ENCODE data around the gene MS4A18.
A peak's percentile ranks its signal among the peaks of the same experiment; 100 is the strongest.

MS4A18 gene

DNA sequence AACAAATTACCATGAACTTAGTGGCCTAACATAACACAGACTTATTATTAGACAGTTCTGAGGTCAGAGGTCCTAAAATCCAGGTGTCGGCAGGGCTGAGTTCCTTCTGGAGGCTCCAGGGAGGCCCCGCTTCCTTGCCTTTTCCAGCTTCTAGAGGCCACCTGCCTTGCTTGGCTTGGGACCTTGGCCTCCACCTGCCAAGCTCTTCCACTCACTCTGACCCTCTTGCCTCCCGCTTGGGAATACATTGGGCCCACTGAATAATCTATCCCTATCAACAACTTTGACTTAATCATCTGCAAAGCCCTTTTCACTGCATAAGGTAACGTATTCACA is 57.4 kb downstream of the MS4A18 start:
- no peak overlapping the region for H3K4me2 ChIP-seq (ENCODE audit: low read length)

DNA sequence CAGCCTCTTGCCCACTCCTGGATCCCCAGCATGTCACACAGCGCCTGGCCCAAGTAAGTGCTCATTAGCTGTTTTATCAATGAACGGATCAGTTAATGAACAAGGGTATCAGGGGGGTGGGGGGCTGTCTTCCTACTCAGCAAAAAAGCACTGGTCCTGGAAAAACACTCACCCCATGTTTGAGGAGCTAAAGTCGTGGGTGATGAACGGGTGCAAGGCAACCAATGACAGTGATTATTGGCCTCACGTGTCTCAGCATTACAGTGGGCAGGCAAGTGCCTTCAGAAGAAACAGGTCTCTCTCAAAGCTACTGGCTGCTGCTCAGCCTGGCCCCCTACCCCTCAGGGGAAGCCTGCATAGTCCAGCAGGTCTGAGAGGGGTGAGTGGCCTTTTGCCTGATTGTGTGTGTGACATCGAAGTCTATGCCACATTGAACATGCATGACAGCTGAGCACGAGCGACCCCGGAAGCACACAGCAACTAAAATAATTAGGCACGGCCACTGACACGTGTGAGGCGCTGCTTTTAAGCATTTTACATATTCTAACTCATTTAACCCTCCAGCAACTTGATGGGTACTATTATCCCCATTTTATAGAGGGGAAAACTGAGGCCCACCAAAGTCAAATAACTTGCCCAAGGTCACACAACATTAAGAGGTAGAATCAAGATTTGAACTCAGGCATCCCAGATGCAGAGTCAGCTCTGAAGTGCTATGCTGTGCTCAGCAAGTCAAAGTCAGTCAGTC is 58.0 kb downstream of the MS4A18 start:
- Histone ChIP-seq H3K4me3 (ENCODE audit: low read depth, low read length, poor library complexity, severe bottlenecking) (no peak overlapping the region), H3K27me3 (ENCODE audit: insufficient read depth, low read length) (peaks cover 4% of the 10 kb centered on the region; the same call in 1 of the 2 replicates), H2AFZ (ENCODE audit: low read length) (no peak overlapping the region), H3K4me2 (ENCODE audit: low read length) (peak overlapping the region; percentile 15; the same call in 1 of the 2 replicates), H3K36me3 (ENCODE audit: insufficient read depth, low read length) (no peaks in the 10 kb centered on the region), H3K4me1 (ENCODE audit: insufficient read depth, low read length, severe bottlenecking) (no peaks in the 10 kb centered on the region), H3K9ac (ENCODE audit: low read length) (no peak overlapping the region), H3K27ac (ENCODE audit: low read depth, low read length, poor library complexity, severe bottlenecking) (no peak overlapping the region), H4K20me1 (ENCODE audit: insufficient read depth, low read length) (no peaks in the 10 kb centered on the region), H3K9me2 (ENCODE audit: low read depth, low read length) (no peaks in the 10 kb centered on the region), H3F3A (ENCODE audit: insufficient read depth, low read length) (no peaks in the 10 kb centered on the region), H3K9me3 (ENCODE audit: low read length) (no peaks in the 10 kb centered on the region), H3K79me2 (ENCODE audit: insufficient read depth, low read length) (no peaks in the 10 kb centered on the region)
- no peak for TF ChIP-seq EZH2 (IDR thresholded peaks at IDR 0.05; ENCODE audit: borderline replicate concordance, low read length)
- TF ChIP-seq, protein P1, sequence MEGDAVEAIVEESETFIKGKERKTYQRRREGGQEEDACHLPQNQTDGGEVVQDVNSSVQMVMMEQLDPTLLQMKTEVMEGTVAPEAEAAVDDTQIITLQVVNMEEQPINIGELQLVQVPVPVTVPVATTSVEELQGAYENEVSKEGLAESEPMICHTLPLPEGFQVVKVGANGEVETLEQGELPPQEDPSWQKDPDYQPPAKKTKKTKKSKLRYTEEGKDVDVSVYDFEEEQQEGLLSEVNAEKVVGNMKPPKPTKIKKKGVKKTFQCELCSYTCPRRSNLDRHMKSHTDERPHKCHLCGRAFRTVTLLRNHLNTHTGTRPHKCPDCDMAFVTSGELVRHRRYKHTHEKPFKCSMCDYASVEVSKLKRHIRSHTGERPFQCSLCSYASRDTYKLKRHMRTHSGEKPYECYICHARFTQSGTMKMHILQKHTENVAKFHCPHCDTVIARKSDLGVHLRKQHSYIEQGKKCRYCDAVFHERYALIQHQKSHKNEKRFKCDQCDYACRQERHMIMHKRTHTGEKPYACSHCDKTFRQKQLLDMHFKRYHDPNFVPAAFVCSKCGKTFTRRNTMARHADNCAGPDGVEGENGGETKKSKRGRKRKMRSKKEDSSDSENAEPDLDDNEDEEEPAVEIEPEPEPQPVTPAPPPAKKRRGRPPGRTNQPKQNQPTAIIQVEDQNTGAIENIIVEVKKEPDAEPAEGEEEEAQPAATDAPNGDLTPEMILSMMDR (IDR thresholded peaks at IDR 0.05; ENCODE audit: low read length): no peak

More for the DNA sequence above, 57.4 kb downstream of the MS4A18 start:
- H3K4me1 ChIP-seq (ENCODE audit: insufficient read depth, low read length, severe bottlenecking): no peaks in the 10 kb centered on the region
- peaks cover 5% of the 10 kb centered on the region; the same call in 1 of the 2 replicates for H3K27me3 ChIP-seq (ENCODE audit: insufficient read depth, low read length)
- TF ChIP-seq, protein P1 (IDR thresholded peaks at IDR 0.05; ENCODE audit: low read length): no peak
- no peak for TF ChIP-seq EZH2 (IDR thresholded peaks at IDR 0.05; ENCODE audit: borderline replicate concordance, low read length)
- H3K9me3 ChIP-seq (ENCODE audit: low read length): no peaks in the 10 kb centered on the region
- H3K27ac ChIP-seq (ENCODE audit: low read depth, low read length, poor library complexity, severe bottlenecking): no peak overlapping the region
- H3K9me2 ChIP-seq (ENCODE audit: low read depth, low read length): no peaks in the 10 kb centered on the region
- H3K4me3 ChIP-seq (ENCODE audit: low read depth, low read length, poor library complexity, severe bottlenecking): no peak overlapping the region
- H2AFZ ChIP-seq (ENCODE audit: low read length): no peak overlapping the region
- H3F3A ChIP-seq (ENCODE audit: insufficient read depth, low read length): no peaks in the 10 kb centered on the region
- no peaks in the 10 kb centered on the region for H3K79me2 ChIP-seq (ENCODE audit: insufficient read depth, low read length)
- H3K36me3 ChIP-seq (ENCODE audit: insufficient read depth, low read length): no peaks in the 10 kb centered on the region
- H3K9ac ChIP-seq (ENCODE audit: low read length): no peak overlapping the region
- H4K20me1 ChIP-seq (ENCODE audit: insufficient read depth, low read length): no peaks in the 10 kb centered on the region

DNA sequence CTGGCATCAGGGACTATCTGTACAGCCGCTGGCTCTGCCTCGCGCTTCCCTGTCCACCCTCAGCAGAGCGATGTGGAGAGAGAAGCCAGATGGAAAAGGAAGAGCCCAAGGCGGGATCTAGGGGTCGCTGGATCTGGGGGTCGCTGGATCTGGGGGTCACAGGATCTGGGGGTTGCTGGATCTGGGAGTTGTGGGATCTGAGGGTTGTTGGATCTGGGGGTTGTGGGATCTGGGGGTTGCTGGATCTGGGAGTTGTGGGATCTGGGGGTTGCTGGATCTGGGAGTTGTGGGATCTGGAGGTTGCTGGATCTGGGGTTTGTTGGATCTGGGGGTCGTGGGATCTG is 58.6 kb downstream of the MS4A18 start:
- Histone ChIP-seq H3K9me3 (ENCODE audit: low read length) (no peaks in the 10 kb centered on the region), H3K4me1 (ENCODE audit: insufficient read depth, low read length, severe bottlenecking) (no peaks in the 10 kb centered on the region), H3K27ac (ENCODE audit: low read depth, low read length, poor library complexity, severe bottlenecking) (no peak overlapping the region), H3K4me2 (ENCODE audit: low read length) (no peak overlapping the region), H3K9ac (ENCODE audit: low read length) (no peak overlapping the region), H3K9me2 (ENCODE audit: low read depth, low read length) (no peaks in the 10 kb centered on the region), H3K79me2 (ENCODE audit: insufficient read depth, low read length) (no peaks in the 10 kb centered on the region), H2AFZ (ENCODE audit: low read length) (no peak overlapping the region), H3K36me3 (ENCODE audit: insufficient read depth, low read length) (no peaks in the 10 kb centered on the region), H3F3A (ENCODE audit: insufficient read depth, low read length) (no peaks in the 10 kb centered on the region), H4K20me1 (ENCODE audit: insufficient read depth, low read length) (no peaks in the 10 kb centered on the region), H3K4me3 (ENCODE audit: low read depth, low read length, poor library complexity, severe bottlenecking) (no peak overlapping the region), H3K27me3 (ENCODE audit: insufficient read depth, low read length) (peaks cover 4% of the 10 kb centered on the region; the same call in 1 of the 2 replicates)
- no peak for TF ChIP-seq EZH2 (IDR thresholded peaks at IDR 0.05; ENCODE audit: borderline replicate concordance, low read length)
- TF ChIP-seq, protein P1 (IDR thresholded peaks at IDR 0.05; ENCODE audit: low read length): no peak

All from OCI-LY1 (cell line).